Neural progenitor cell (in vitro differentiated cells): ENCODE results near the gene SDK2.

Experiments
- CTCF ChIP-seq: fragments of 200-600 bp; sonication (generic); IDR thresholded peaks from 2 replicates; pipeline ENCODE4 v1.5.1; 2017; ENCODE audit warnings: antibody characterized with exemption, mild to moderate bottlenecking
- EZH2phosphoT487 ChIP-seq: fragments of 200-600 bp; sonication (generic); IDR thresholded peaks from 2 replicates; pipeline ENCODE4 v1.6.1; 2017; ENCODE audit warnings: antibody characterized with exemption

DNA sequence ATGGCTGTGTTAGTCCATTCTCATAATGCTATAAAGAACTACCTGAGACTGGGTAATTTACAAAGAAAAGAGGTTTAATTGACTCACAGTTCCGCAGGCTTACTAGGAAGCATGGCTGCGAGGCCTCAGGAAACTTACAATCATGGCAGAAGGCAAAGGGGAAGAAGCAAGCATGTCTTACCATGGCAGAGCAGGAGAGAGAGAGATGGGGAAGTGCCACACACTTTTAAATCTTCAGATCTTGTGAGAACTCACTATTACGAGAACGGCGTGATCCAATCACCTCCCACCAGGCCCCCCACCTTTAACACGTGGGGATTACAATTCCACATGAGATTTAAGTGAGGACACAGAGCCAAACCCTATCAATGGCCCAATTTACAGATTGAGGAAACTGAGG lies 96.5 kb downstream of the SDK2 start:
- no peak for TF ChIP-seq EZH2phosphoT487
- TF ChIP-seq CTCF, result no peak
